ENCODE results near the gene TBC1D9B. TPM values are rescaled to one million over a fixed set of nuclear protein-coding genes. Genes with fewer than 3 reads are reported as not detected.

The TBC1D9B gene
- total and polyA plus RNA-seq, 2 of the 13 experiments (the other 11 are each of a cell fraction or from before 2014, with no cell fraction given), result 35.0 to 50.0 TPM

DNA sequence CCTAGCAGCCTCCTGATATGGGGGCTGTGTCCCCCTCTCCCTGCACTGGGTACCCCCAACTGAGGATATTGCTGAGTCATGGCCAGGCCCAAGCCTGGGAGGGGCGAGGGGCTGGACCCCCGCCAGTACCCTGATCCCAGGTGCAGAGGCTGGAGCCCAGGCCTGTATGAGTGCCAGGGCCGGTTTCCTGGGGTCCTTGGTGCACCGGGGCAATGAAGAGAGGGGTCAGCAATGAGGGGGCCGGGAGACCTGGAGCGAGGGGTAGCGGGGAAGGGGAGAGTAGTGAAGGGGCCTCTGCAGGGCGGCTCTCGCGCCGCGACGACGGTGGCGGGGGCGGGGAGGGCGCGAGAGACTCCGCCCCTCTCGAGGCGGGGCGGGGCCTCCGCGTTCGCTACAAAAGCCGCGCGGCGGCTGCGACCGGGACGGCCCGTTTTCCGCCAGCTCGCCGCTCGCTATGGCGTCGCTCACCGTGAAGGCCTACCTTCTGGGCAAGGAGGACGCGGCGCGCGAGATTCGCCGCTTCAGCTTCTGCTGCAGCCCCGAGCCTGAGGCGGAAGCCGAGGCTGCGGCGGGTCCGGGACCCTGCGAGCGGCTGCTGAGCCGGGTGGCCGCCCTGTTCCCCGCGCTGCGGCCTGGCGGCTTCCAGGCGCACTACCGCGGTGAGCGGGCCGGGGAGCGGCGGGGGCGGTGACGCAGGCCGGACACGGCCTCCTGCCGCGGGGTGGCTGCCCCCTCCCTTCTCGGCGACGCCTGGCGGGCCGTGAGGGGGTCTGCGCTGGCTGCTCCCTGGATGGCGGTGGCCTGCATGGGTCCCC lies 87.0 kb downstream of the TBC1D9B start, which contains the start of gene SQSTM1:
SQSTM1 (plus strand) TSS at position 423 of the 815 bp plus-strand sequence; CDS start at position 455, 32 bp downstream.
- FAIRE-seq (no peak), ATAC-seq (peak; percentile 9), DNase-seq (ENCODE audit: low spot score) (peak; percentile 45)
- 0% methylated on average over 8 of the region's 81 CpGs for WGBS (ENCODE audit: low lambda C conversion rate)
- H3K9ac ChIP-seq (ENCODE audit: insufficient read depth, low read depth, low read length), result peak within 1 kb of the TSS; percentile 100
- intact Hi-C loops (cut with micrococcal nuclease; ENCODE audit: unreplicated experiment), result no loop called here
- H3K9me3 ChIP-seq (ENCODE audit: low read length), result no peaks in the 10 kb centered on the region
- CTCF ChIA-PET (ENCODE audit: low intra/inter-chr PET ratio, low total read pairs), result no interaction called here
- no peaks in the 10 kb centered on the region for H3K27me3 ChIP-seq (ENCODE audit: control insufficient read depth in 1 of 2, insufficient read depth in 2 of 2, low read length in 2 of 2)
- BruUV-seq (replicated peaks), result no TSS peak
- peak within 1 kb of the TSS; percentile 92 for H3K4me2 ChIP-seq (ENCODE audit: low read depth, low read length)
- POLR2A ChIA-PET, result interaction anchor here (0.6 to 5.3 kb wide), 11 partner anchors 10 to 197 kb away, joined by 3 to 115 read pairs (median 6); partner anchors contain the start of genes HNRNPH1 and MGAT4B
- no peak within 1 kb of the TSS for H2AFZ ChIP-seq (ENCODE audit: low read length)
- in situ Hi-C loops (cut with HindIII; ENCODE audit: extremely low pct_ligation_motif_present, low pct_unique_long_range_greater_than_20kb), result no loop called here
- peak within 1 kb of the TSS; percentile 99 for H3K27ac ChIP-seq (ENCODE audit: extremely low read length, insufficient read depth, low read length)
- H3K36me3 ChIP-seq (replicated peaks in 1 of 2; ENCODE audit: control insufficient read depth in 1 of 2, insufficient read depth in 2 of 2, low read length in 2 of 2), result peaks cover 12 to 22% of the 10 kb centered on the region in 2 experiments
- H3K4me1 ChIP-seq (ENCODE audit: insufficient read depth, low read length), result peaks cover 70% of the 10 kb centered on the region
- H3K79me2 ChIP-seq (ENCODE audit: insufficient read depth, low read length), result peaks cover 48% of the 10 kb centered on the region
- H4K20me1 ChIP-seq (ENCODE audit: insufficient read depth, low read length), result peaks cover 43% of the 10 kb centered on the region
- H3K4me3 ChIP-seq (replicated peaks in 1 of 3; ENCODE audit: insufficient read depth in 1 of 3, low read depth in 2 of 3, low read length in 3 of 3), result peak within 1 kb of the TSS; percentile 97 to 99 (median 99)
- no peak for TF ChIP-seq ZNF24 (IDR thresholded peaks at IDR 0.05)
- TF ChIP-seq ZNF572 (CRISPR knock-in tag; IDR thresholded peaks at IDR 0.05), result no peak
- TF ChIP-seq, protein P1, sequence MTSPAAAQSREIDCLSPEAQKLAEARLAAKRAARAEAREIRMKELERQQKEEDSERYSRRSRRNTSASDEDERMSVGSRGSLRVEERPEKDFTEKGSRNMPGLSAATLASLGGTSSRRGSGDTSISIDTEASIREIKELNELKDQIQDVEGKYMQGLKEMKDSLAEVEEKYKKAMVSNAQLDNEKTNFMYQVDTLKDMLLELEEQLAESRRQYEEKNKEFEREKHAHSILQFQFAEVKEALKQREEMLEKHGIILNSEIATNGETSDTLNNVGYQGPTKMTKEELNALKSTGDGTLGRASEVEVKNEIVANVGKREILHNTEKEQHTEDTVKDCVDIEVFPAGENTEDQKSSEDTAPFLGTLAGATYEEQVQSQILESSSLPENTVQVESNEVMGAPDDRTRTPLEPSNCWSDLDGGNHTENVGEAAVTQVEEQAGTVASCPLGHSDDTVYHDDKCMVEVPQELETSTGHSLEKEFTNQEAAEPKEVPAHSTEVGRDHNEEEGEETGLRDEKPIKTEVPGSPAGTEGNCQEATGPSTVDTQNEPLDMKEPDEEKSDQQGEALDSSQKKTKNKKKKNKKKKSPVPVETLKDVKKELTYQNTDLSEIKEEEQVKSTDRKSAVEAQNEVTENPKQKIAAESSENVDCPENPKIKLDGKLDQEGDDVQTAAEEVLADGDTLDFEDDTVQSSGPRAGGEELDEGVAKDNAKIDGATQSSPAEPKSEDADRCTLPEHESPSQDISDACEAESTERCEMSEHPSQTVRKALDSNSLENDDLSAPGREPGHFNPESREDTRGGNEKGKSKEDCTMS (CRISPR knock-in tag; conservative IDR thresholded peaks at IDR 0.05), result no peak
- TF ChIP-seq, protein P2, sequence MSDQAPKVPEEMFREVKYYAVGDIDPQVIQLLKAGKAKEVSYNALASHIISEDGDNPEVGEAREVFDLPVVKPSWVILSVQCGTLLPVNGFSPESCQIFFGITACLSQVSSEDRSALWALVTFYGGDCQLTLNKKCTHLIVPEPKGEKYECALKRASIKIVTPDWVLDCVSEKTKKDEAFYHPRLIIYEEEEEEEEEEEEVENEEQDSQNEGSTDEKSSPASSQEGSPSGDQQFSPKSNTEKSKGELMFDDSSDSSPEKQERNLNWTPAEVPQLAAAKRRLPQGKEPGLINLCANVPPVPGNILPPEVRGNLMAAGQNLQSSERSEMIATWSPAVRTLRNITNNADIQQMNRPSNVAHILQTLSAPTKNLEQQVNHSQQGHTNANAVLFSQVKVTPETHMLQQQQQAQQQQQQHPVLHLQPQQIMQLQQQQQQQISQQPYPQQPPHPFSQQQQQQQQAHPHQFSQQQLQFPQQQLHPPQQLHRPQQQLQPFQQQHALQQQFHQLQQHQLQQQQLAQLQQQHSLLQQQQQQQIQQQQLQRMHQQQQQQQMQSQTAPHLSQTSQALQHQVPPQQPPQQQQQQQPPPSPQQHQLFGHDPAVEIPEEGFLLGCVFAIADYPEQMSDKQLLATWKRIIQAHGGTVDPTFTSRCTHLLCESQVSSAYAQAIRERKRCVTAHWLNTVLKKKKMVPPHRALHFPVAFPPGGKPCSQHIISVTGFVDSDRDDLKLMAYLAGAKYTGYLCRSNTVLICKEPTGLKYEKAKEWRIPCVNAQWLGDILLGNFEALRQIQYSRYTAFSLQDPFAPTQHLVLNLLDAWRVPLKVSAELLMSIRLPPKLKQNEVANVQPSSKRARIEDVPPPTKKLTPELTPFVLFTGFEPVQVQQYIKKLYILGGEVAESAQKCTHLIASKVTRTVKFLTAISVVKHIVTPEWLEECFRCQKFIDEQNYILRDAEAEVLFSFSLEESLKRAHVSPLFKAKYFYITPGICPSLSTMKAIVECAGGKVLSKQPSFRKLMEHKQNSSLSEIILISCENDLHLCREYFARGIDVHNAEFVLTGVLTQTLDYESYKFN (CRISPR knock-in tag; conservative IDR thresholded peaks at IDR 0.05), result no peak
- TF ChIP-seq ZNF672 (CRISPR knock-in tag; IDR thresholded peaks at IDR 0.05), result no peak
- TF ChIP-seq NR3C1 (CRISPR knock-in tag; IDR thresholded peaks at IDR 0.05), result 0 out of 2 replicates have a peak, but pooled peaks have one; percentile 81
- TF ChIP-seq, protein P3, sequence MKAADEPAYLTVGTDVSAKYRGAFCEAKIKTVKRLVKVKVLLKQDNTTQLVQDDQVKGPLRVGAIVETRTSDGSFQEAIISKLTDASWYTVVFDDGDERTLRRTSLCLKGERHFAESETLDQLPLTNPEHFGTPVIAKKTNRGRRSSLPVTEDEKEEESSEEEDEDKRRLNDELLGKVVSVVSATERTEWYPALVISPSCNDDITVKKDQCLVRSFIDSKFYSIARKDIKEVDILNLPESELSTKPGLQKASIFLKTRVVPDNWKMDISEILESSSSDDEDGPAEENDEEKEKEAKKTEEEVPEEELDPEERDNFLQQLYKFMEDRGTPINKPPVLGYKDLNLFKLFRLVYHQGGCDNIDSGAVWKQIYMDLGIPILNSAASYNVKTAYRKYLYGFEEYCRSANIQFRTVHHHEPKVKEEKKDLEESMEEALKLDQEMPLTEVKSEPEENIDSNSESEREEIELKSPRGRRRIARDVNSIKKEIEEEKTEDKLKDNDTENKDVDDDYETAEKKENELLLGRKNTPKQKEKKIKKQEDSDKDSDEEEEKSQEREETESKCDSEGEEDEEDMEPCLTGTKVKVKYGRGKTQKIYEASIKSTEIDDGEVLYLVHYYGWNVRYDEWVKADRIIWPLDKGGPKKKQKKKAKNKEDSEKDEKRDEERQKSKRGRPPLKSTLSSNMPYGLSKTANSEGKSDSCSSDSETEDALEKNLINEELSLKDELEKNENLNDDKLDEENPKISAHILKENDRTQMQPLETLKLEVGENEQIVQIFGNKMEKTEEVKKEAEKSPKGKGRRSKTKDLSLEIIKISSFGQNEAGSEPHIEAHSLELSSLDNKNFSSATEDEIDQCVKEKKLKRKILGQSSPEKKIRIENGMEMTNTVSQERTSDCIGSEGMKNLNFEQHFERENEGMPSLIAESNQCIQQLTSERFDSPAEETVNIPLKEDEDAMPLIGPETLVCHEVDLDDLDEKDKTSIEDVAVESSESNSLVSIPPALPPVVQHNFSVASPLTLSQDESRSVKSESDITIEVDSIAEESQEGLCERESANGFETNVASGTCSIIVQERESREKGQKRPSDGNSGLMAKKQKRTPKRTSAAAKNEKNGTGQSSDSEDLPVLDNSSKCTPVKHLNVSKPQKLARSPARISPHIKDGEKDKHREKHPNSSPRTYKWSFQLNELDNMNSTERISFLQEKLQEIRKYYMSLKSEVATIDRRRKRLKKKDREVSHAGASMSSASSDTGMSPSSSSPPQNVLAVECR (CRISPR knock-in tag; IDR thresholded peaks at IDR 0.05; ENCODE audit: borderline replicate concordance), result peak; percentile 56; the same call in 1 of the 2 replicates
- TF ChIP-seq ZNF652 (CRISPR knock-in tag; IDR thresholded peaks at IDR 0.05; ENCODE audit: borderline replicate concordance, low read depth), result no peak
- no peak; the same call in none of the 2 replicates for TF ChIP-seq MXD4 (CRISPR knock-in tag; IDR thresholded peaks at IDR 0.05)
- 0 out of 2 replicates have a peak, but pooled peaks have one; percentile 40 for TF ChIP-seq CBX5 (CRISPR knock-in tag; IDR thresholded peaks at IDR 0.05; ENCODE audit: borderline replicate concordance)
- no peak for TF ChIP-seq ZKSCAN8 (CRISPR knock-in tag; IDR thresholded peaks at IDR 0.05; ENCODE audit: borderline replicate concordance)
- TF ChIP-seq ZNF331 (CRISPR knock-in tag; IDR thresholded peaks at IDR 0.05), result peak; percentile 84

Measured in HepG2 (cell line).